Gastroesophageal sphincter (tissue), 3 donors: ENCODE measurements around the gene BANP.

Experiments
- POLR2A ChIP-seq, 2 donors: fragments of 450-650 bp; IDR thresholded peaks; one replicate each; pipeline ENCODE4 v1.6.1; 2017; ENCODE audit warnings: antibody characterized with exemption in 2 of 2, mild to moderate bottlenecking in 2 of 2, moderate library complexity in 1 of 2
- POLR2AphosphoS5 ChIP-seq: sonication (generic); formaldehyde crosslinking; IDR thresholded peaks from one replicate; pipeline ENCODE4 v1.6.1; 2017; ENCODE audit warnings: antibody characterized with exemption
- TF ChIP-seq, protein P1 (sequence below), 4 experiments: fragments of 200-600 bp in 2 of 4; fragments of 450-650 bp in 2 of 4; sonication (generic) in 1 of 4; IDR thresholded peaks; one replicate each; pipeline ENCODE4 v1.5.1; 2017 to 2019; ENCODE audit warnings: antibody characterized with exemption in 4 of 4, mild to moderate bottlenecking in 2 of 4, moderate library complexity in 2 of 4

DNA sequence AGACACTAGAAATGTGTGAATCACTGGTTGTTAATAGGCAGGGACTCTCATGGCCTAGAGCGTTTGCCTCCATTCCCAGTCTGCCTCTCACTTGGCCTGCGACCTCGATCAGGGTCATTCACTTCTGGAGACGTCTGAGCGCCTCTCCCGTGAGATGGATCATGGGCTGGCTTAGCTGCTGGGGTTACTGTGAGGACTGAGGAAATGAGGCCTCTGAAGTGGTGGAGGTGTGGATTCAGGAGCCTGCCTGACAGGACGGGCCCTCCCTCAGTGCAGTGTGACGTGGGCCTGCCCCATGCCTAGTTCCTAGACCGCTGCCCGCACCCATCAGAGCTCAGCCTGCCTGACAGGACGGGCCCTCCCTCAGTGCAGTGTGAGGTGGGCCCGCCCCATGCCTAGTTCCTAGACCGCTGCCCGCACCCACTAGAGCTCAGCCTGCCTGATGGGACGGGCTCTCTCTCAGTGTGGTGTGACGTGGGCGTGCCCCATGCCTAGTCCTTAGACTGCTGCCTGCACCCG, 61.9 kb downstream of the BANP start:
- no peak for TF ChIP-seq POLR2A (IDR thresholded peaks at IDR 0.05)
- TF ChIP-seq, protein P1, sequence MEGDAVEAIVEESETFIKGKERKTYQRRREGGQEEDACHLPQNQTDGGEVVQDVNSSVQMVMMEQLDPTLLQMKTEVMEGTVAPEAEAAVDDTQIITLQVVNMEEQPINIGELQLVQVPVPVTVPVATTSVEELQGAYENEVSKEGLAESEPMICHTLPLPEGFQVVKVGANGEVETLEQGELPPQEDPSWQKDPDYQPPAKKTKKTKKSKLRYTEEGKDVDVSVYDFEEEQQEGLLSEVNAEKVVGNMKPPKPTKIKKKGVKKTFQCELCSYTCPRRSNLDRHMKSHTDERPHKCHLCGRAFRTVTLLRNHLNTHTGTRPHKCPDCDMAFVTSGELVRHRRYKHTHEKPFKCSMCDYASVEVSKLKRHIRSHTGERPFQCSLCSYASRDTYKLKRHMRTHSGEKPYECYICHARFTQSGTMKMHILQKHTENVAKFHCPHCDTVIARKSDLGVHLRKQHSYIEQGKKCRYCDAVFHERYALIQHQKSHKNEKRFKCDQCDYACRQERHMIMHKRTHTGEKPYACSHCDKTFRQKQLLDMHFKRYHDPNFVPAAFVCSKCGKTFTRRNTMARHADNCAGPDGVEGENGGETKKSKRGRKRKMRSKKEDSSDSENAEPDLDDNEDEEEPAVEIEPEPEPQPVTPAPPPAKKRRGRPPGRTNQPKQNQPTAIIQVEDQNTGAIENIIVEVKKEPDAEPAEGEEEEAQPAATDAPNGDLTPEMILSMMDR (IDR thresholded peaks at IDR 0.05): no peak
- TF ChIP-seq POLR2AphosphoS5: no peak
